NCI-H187 (cell line): Measurements from ENCODE around the gene SULT1E1.

Experiments used
- DNase-seq, 2 experiments: peaks; one replicate each; lab custom pipeline; 2025; lab: John Stamatoyannopoulos, UW

The SULT1E1 gene

GRCh38 chr4:69860052-69860451 lies at the start of gene SULT1E1:
TSS of gene SULT1E1 (minus strand) at chr4:69860145. CDS start at chr4:69857644, 2,501 bp downstream.
- no peak for DNase-seq

GRCh38 chr4:69909195-69909594 lies 49.2 kb upstream of the SULT1E1 start:
- no peak for DNase-seq

GRCh38 chr4:69907151-69907550 lies 47.2 kb upstream of the SULT1E1 start:
- no peak for DNase-seq

GRCh38 chr4:69896530-69897116 lies 36.7 kb upstream of the SULT1E1 start:
- DNase-seq = no peak

- DNase-seq = no peak
These were observed 34.8 kb upstream of the SULT1E1 start for GRCh38 chr4:69894721-69895120.

GRCh38 chr4:69894186-69894585 lies 34.2 kb upstream of the SULT1E1 start:
- no peak for DNase-seq

- DNase-seq = no peak
These were observed 28.4 kb upstream of the SULT1E1 start for GRCh38 chr4:69888336-69888735.

- no peak for DNase-seq
These were observed 22.2 kb upstream of the SULT1E1 start for GRCh38 chr4:69882150-69882549.

- no peak for DNase-seq
These were observed 21.3 kb upstream of the SULT1E1 start for GRCh38 chr4:69881173-69881773.

- no peak for DNase-seq
These were observed 18.3 kb upstream of the SULT1E1 start for GRCh38 chr4:69878250-69878649.

GRCh38 chr4:69877453-69877852 lies 17.5 kb upstream of the SULT1E1 start:
- DNase-seq = no peak

- DNase-seq = no peak
These were observed 16.1 kb upstream of the SULT1E1 start for GRCh38 chr4:69876071-69876470.

- DNase-seq = no peak
These were observed 15.6 kb upstream of the SULT1E1 start for GRCh38 chr4:69875576-69875975.

- DNase-seq = no peak
These were observed 14.6 kb upstream of the SULT1E1 start for GRCh38 chr4:69874507-69874906.

GRCh38 chr4:69861756-69862155 lies 1.8 kb upstream of the SULT1E1 start:
- DNase-seq = no peak

- DNase-seq = no peak
These were observed 765 bp upstream of the SULT1E1 start for GRCh38 chr4:69860521-69861298.

GRCh38 chr4:69859140-69859685 lies 732 bp downstream of the SULT1E1 start:
- DNase-seq = no peak

GRCh38 chr4:69858690-69859089 lies 1.3 kb downstream of the SULT1E1 start:
- no peak for DNase-seq

GRCh38 chr4:69855822-69856221 lies 4.1 kb downstream of the SULT1E1 start:
- no peak for DNase-seq

GRCh38 chr4:69849969-69850368 lies 10.0 kb downstream of the SULT1E1 start:
- no peak for DNase-seq

GRCh38 chr4:69849297-69849696 lies 10.6 kb downstream of the SULT1E1 start:
- no peak for DNase-seq

GRCh38 chr4:69848028-69848427 lies 11.9 kb downstream of the SULT1E1 start:
- DNase-seq = no peak

GRCh38 chr4:69843932-69844331 lies 16.0 kb downstream of the SULT1E1 start:
- DNase-seq = no peak
